Left ventricle myocardium inferior (tissue), 1 donor: ENCODE measurements around the gene PERM1. TPM values are rescaled to one million over a fixed set of nuclear protein-coding genes. Genes with fewer than 3 reads are reported as not detected.
"Not testable (repeated sequence)": the region's sequence is repeated elsewhere in the genome, so short reads cannot be mapped to it uniquely, and the experiment has no call there.

Source experiments
- DNase-seq: peaks from one replicate; pipeline ENCODE4 v3.0.0-alpha.2; 2020
- H3K27ac ChIP-seq: fragments of 200-600 bp; replicated peaks from 2 replicates; pipeline ENCODE4 v1.8.0; 2021
- H3K27me3 ChIP-seq: fragments of 200-600 bp; 2 replicates; pipeline ENCODE4 v1.8.0; 2021; ENCODE audit warnings: low read depth
- H3K36me3 ChIP-seq: fragments of 200-600 bp; 2 replicates; pipeline ENCODE4 v1.8.0; 2021
- H3K4me1 ChIP-seq: fragments of 200-600 bp; 2 replicates; pipeline ENCODE4 v1.8.0; 2021
- H3K4me3 ChIP-seq: fragments of 200-600 bp; 2 replicates; pipeline ENCODE4 v1.8.0; 2021; ENCODE audit warnings: mild to moderate bottlenecking, moderate library complexity
- H3K9me3 ChIP-seq: fragments of 200-600 bp; replicated peaks from 2 replicates; pipeline ENCODE4 v1.8.0; 2021
- intact Hi-C: fragments of 100-400 bp; cut with micrococcal nuclease; formaldehyde crosslinking; loops from one replicate; pipeline ENCODE4 v1.11.0; 2022
- total RNA-seq: library from RNA; stranded (reverse); fragmentation: NEBNext Ultra II Directional; extraction: Animal tissue kit (Norgen Biotek cat#: 25700); gene quantifications from one replicate; pipeline ENCODE4 v1.2.1, GENCODE V29; 2021
- TF ChIP-seq, protein P1 (sequence below): fragments of 200-600 bp; IDR thresholded peaks from 2 replicates; pipeline ENCODE4 v1.8.0; 2021; ENCODE audit warnings: antibody characterized with exemption, mild to moderate bottlenecking, borderline replicate concordance
- donor health status: DM: no; HTN: yes; CAD: no; lungs with severe emphysema.

Gene PERM1
- total RNA-seq, 1 donor from 2014 or later: 160 TPM

DNA sequence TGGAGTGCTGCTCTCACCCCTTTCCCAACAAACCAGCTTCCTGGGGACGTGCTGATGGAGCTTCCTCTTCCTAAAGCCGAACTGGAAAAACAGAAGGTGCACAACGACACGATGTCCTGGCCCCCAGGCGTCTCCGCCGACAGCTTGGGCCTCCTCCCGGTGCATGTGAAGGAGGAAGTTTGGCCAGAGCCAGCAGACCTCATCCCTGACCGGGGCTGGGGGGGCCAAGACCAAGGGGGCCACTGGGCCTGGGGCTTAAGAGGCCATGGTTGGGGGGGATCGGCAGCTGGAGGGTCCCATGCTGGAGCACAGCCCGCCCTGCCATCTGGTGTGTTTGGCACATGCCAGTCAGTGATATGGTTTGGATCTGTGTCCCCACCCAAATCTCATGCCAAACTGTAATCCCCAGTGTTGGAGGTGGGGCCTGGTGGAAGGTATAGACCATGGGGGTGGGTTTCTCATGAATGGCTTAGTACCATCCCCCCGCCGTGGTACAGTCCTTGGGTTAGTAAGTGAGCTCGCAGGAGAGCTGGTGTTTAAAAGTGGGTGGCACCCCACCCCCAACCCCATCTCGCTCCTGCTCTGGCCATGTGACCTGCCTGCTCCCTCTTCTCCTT lies 11.6 kb upstream of the PERM1 start:
- no peaks in the 10 kb centered on the region for H3K36me3 ChIP-seq
- H3K27me3 ChIP-seq: no peaks in the 10 kb centered on the region
- H3K27ac ChIP-seq: no peak overlapping the region
- TF ChIP-seq, protein P1, sequence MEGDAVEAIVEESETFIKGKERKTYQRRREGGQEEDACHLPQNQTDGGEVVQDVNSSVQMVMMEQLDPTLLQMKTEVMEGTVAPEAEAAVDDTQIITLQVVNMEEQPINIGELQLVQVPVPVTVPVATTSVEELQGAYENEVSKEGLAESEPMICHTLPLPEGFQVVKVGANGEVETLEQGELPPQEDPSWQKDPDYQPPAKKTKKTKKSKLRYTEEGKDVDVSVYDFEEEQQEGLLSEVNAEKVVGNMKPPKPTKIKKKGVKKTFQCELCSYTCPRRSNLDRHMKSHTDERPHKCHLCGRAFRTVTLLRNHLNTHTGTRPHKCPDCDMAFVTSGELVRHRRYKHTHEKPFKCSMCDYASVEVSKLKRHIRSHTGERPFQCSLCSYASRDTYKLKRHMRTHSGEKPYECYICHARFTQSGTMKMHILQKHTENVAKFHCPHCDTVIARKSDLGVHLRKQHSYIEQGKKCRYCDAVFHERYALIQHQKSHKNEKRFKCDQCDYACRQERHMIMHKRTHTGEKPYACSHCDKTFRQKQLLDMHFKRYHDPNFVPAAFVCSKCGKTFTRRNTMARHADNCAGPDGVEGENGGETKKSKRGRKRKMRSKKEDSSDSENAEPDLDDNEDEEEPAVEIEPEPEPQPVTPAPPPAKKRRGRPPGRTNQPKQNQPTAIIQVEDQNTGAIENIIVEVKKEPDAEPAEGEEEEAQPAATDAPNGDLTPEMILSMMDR: no peak
- DNase-seq: no peak
- intact Hi-C loops: no loop called here
- peaks cover 13% of the 10 kb centered on the region for H3K4me1 ChIP-seq
- H3K4me3 ChIP-seq: no peak overlapping the region
- peaks cover 10% of the 10 kb centered on the region for H3K9me3 ChIP-seq

DNA sequence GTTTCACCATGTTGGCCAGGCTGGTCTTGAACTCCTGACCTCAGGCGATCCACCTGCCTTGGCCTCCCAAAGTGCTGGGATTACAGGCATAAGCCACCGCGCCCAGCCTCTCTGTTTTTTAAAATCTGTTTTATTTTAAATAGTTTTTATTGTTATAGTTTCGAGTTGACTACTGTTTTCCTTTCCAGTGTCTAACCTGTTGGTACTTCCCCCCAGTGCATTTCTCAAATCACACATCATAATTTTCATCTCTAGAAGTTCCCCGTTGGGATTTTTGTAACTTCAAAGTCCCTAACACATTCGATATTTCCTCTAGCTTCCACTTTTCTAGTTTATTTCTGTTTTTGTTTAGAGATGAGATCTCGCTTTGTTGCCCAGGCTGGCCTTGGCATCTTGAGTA lies 10.5 kb upstream of the PERM1 start:
- no peak overlapping the region for H3K4me3 ChIP-seq
- TF ChIP-seq, protein P1: no peak
- no peak overlapping the region for H3K27ac ChIP-seq
- H3K9me3 ChIP-seq: peaks cover 10% of the 10 kb centered on the region
- H3K4me1 ChIP-seq: peaks cover 2% of the 10 kb centered on the region
- no peaks in the 10 kb centered on the region for H3K36me3 ChIP-seq
- intact Hi-C loops: no loop called here
- no peaks in the 10 kb centered on the region for H3K27me3 ChIP-seq
- DNase-seq: no peak

DNA sequence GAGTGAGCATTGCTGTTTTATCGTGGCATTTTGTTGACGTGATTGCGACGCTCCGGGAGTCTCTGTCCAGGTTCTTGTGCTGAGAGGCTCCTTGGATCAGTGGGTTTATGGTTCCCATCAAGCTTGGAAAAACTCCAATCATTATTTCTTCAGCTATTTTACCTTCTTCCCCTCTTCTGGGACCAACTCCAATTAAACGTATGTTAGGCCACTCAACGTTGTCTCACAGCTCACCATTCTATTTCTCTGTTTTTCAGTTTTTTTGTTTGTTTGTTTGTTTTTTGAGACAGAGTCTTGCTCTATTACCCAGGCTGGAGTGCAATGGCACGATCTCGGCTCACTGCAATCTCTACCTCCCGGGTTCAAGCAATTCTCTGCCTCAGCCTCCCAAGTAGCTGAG lies 10.0 kb upstream of the PERM1 start:
- intact Hi-C loops: no loop called here
- no peak overlapping the region for H3K27ac ChIP-seq
- no peaks in the 10 kb centered on the region for H3K36me3 ChIP-seq
- H3K27me3 ChIP-seq: no peaks in the 10 kb centered on the region
- peaks cover 10% of the 10 kb centered on the region for H3K9me3 ChIP-seq
- TF ChIP-seq, protein P1: no peak
- DNase-seq: no peak
- H3K4me1 ChIP-seq: no peaks in the 10 kb centered on the region
- H3K4me3 ChIP-seq: no peak overlapping the region

DNA sequence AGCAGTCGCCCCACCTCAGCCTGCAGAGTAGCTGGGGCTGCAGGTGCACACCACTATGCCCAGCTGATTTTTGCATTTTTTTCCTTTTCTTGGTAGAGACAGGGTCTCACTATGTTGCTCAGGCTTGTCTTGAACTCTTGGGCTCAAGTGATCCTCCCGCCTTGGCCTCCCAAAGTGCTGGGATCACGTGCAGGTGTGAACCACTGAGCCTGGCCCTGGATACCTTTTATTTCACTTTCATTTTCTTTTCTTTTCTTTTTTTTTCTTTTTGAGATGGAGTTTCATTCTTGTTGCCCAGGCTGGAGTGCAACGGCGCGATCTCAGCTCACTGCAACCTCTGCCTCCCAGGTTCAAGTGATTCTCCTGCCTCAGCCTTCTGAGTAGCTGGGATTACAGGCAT lies 9.4 kb upstream of the PERM1 start:
- H3K4me1 ChIP-seq, H3K4me3 ChIP-seq, H3K27me3 ChIP-seq, DNase-seq, H3K36me3 ChIP-seq, intact Hi-C loops, H3K27ac ChIP-seq: not testable (repeated sequence)
- peaks cover 10% of the 10 kb centered on the region for H3K9me3 ChIP-seq

DNA sequence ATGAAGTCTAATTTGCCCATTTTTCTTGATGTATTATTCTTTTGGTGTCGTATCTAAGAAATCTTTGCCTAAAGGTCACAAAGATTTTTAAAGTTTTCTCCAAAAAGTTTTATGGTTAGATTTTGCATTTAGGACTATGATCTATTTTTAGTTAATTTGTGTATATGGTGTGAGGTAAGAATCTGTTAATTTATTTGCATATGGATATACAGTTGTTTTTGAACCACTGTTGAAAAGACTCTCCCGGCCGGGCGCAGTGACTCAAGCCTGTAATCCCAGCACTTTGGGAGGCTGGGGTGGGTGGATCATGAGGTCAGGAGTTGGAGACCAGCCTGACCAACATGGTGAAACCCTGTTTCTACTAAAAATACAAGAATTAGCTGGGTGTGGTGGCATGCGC lies 6.2 kb upstream of the PERM1 start:
- H3K4me3 ChIP-seq, DNase-seq, H3K27me3 ChIP-seq, H3K27ac ChIP-seq, H3K36me3 ChIP-seq: not testable (repeated sequence)
- H3K4me1 ChIP-seq: peaks cover 15% of the 10 kb centered on the region
- peaks cover 10% of the 10 kb centered on the region for H3K9me3 ChIP-seq
- intact Hi-C loops: loop anchor here (10.0 kb wide), 1 partner anchor 77 kb away; no protein-coding TSS in a partner anchor

DNA sequence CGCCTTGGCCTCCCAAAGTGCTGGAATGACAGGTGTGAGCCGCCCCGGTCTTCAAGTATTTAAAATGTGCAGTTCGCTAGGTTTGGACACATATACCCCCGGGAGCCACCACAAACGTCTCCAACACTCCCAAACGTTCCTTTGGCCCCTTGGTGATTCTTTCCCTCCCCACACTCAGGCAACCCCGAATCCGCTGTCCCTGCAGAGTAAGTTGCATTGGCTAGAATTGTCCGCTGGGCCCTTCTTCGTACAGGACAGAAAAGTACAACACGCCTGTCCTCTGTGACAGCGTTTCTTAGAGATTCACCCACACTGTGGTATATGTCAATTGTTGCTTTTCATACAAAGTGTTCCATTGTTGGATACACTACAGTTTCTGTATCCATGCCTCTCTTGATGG lies 3.2 kb upstream of the PERM1 start:
- Histone ChIP-seq H3K4me3 (no peak overlapping the region), H3K4me1 (peaks cover 32% of the 10 kb centered on the region), H3K27me3 (peaks cover 25% of the 10 kb centered on the region), H3K27ac (no peak overlapping the region), H3K36me3 (no peaks in the 10 kb centered on the region), H3K9me3 (no peaks in the 10 kb centered on the region)
- intact Hi-C loops: loop anchor here (10.0 kb wide), 1 partner anchor 80 kb away; no protein-coding TSS in a partner anchor
- DNase-seq: no peak
- TF ChIP-seq, protein P1: no peak
